GM12874 (cell line): ENCODE measurements around the gene VAV2.

Experiments
- TF ChIP-seq, protein P1 (sequence below): IDR thresholded peaks from 2 replicates; pipeline ENCODE4 v1.5.1; 2011; ENCODE audit warnings: low read depth, mild to moderate bottlenecking, control low read depth, low read length, moderate library complexity; ENCODE audit not compliant: insufficient read depth

VAV2 gene

DNA sequence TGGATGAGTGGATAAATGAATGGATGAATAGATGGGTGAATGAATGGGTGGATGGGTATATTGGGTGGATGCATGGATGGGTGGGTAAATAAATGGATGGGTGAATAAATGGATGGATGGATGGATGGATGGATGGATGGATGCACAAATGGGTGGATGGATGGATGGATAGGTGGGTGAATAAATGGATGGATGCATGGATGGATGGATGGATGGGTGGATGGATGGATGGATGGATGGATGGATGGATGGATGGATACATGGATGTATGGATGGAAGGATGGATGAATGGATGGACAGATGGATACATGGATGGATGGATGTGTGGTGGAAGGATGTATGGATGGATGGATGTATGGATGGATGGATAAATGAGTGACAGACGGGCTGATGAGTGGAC lies 140.4 kb downstream of the VAV2 start:
- TF ChIP-seq, protein P1, sequence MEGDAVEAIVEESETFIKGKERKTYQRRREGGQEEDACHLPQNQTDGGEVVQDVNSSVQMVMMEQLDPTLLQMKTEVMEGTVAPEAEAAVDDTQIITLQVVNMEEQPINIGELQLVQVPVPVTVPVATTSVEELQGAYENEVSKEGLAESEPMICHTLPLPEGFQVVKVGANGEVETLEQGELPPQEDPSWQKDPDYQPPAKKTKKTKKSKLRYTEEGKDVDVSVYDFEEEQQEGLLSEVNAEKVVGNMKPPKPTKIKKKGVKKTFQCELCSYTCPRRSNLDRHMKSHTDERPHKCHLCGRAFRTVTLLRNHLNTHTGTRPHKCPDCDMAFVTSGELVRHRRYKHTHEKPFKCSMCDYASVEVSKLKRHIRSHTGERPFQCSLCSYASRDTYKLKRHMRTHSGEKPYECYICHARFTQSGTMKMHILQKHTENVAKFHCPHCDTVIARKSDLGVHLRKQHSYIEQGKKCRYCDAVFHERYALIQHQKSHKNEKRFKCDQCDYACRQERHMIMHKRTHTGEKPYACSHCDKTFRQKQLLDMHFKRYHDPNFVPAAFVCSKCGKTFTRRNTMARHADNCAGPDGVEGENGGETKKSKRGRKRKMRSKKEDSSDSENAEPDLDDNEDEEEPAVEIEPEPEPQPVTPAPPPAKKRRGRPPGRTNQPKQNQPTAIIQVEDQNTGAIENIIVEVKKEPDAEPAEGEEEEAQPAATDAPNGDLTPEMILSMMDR = no peak

DNA sequence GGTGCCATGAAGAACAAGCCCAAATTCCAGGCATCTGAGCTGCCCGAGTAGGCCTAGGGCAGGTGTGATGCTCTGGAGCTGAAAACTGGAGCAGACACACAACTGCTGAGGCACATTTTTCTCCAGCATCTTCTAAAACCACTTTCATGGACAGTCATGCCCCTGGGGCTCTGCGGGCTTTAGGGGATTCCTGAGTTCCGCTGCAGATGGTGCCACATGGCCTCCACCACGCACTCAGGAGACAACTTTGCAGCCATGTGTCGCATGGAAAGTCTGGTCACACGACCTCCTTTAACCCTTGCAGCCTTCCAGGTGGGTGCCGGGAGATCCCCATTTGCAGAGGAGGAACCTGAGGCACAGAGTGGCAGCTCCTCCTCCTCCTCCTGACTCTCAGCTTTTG lies 141.2 kb downstream of the VAV2 start:
- TF ChIP-seq, protein P1 = no peak

DNA sequence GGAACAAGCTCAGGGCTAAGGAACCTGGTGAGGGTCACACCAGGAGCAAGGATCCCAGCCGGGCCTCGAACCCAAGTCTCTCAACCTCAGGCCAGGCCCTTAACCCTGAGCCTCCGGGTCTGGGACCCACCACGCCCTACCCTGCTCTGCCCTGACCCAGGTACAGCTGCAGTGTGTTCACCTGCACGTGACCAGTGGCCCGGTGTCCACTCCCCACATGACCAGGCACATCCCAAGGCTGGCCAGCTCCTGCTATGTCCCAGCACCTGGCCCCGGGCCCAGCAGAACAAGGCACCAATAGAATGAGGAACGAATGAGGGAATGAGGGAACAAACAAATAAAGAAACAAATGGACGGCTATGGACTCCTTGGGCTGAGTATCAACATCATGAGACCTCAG lies 142.0 kb downstream of the VAV2 start:
- TF ChIP-seq, protein P1 = no peak

DNA sequence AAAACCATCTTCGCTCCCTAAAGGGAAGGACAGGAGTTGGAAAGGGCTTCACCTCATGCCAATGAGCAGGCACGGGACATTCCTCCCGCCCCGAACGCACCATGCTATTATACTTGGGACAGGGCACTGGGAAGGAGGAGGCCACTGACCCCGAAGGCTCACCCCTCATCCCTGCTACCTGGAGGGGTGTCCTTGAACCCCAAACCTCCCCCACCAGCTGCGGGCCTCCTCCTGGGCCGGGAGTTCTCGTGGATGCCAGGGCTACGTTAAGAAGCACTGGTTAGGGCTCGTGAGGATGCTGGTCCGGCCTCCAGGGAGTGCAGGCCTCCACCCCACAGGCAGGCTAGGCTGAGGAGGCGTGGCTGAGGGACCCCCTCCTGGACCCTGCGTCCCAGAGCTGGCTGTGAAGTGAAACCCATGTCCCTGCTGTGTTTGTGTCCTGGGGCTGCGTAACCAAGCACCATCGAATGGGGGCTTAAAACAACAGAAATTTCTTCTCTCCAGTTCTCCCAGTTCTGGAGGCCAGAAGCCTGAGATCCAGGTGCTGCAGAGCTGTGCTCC lies 142.9 kb downstream of the VAV2 start:
- TF ChIP-seq, protein P1 = no peak

DNA sequence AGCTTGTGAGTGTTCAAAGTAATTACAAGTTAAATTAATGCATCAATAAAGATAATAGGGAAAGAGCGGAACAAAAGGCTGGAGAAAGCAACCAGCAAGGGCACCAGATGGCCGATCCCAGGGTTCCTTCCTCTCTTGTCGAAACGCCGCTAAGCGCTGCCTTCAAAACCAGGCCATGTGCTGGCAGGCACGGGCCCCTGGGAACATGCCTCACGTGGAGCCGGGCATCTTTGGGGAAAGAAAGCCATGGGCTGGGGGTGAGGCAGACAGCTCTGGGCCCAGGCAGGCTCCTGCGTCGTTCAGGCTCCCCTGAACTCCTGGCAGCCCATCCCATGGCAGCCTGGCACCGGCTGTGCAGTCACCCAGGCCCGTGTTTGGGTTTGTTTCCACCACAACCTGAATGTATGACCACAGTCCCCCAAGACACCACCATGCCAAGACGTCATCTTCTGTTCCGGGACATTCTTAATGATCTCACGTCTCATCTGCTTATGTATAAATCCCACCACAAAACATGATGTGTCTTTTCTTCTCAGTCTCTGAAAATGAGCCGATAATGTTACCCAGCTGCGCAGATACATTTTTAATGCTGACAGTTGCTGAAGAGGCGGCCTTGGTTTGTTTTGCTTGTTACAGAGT lies 143.5 kb downstream of the VAV2 start:
- TF ChIP-seq, protein P1 = no peak

DNA sequence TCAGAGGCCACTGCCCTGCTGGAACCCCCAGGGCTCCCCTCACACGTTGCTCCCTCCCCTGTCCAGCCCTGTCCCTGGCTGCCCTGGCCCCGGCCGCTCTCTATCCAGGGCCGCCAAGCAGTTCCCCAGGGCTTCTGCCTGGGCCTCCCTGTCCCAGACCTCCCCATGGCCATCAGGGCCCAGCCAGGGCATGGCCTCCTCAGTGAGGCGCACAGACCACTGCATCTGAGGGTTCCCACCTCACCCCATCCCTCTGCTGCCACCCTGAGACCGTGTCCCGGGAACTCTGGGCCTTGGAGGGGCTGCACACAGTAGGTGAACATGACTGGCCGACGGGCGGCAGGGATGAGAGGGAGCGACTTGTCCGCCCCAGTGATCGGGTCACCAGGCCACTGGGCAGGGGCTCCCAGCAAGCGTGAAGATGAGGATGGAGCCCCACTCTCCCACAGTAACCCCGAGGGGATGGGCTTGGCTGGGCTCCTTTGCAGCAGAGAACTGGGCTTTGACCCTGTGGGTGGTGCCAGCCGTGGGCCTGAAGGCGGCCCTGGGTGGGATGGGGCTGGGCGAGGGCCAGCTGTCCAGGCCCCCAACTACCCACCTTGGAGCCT lies 145.5 kb downstream of the VAV2 start:
- TF ChIP-seq, protein P1 = no peak

DNA sequence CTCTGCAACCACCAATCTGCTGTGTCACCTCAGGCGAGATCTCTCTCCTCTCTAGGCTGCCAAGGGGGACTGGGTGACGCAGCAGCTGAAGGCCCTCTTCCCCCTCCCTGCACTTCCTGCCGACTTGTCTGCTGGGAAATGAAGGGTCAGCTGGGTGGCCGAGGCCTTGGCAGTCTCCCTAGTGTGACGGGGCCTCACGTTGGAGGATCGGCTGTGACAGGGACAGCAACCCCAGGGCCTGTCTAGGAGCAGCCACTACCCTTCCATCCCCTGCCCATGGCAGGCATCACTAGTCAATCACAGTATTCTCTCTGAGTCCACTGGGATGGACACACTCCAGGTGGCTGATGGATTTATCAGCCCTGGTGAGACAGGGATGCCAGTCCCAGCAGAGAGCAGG lies 146.7 kb downstream of the VAV2 start:
- TF ChIP-seq, protein P1 = no peak
